ENCODE results near the gene TPCN2.

Gene TPCN2

DNA sequence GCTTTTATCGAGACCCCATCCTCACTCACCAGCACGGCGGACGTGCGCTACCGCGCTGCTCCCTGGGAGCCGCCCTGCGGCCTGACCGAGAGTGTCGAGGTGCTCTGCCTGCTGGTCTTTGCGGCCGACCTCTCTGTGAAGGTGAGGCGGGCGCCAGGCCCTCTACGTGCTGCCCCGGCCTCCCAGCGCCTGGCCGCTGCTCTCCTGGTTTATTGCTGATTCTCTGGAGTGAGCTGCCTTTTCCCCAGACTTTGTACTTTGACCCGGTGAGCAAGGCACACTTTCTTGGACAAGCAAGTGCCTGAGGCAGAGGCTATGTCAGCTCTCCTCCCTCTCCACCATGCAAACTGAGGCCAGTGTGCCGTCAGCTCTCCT is 6.5 kb downstream of the TPCN2 start:
- no peak overlapping the region for H3K9ac ChIP-seq (ENCODE audit: low read length)
- no peak overlapping the region for H3K4me3 ChIP-seq (ENCODE audit: low read depth in 1 of 2, low read length in 2 of 2)
- no peak overlapping the region for H3K27ac ChIP-seq (ENCODE audit: low read depth, low read length)
- peaks cover 56% of the 10 kb centered on the region for H3K4me1 ChIP-seq (ENCODE audit: insufficient read depth, low read length)
- H3K36me3 ChIP-seq (ENCODE audit: insufficient read depth, low read length) = peaks cover 46% of the 10 kb centered on the region
- no peaks in the 10 kb centered on the region for H3K27me3 ChIP-seq (ENCODE audit: control insufficient read depth in 1 of 2, insufficient read depth in 2 of 2, low read length in 2 of 2)
- no peaks in the 10 kb centered on the region for H3K9me3 ChIP-seq (ENCODE audit: low read length)

GRCh38 chr11:69055598-69056516 is 7.1 kb downstream of the TPCN2 start:
- no peak overlapping the region for H3K27ac ChIP-seq (ENCODE audit: low read depth, low read length)
- no peaks in the 10 kb centered on the region for H3K27me3 ChIP-seq (ENCODE audit: control insufficient read depth in 1 of 2, insufficient read depth in 2 of 2, low read length in 2 of 2)
- H3K4me3 ChIP-seq (ENCODE audit: low read depth in 1 of 2, low read length in 2 of 2) = no peak overlapping the region
- no peaks in the 10 kb centered on the region for H3K9me3 ChIP-seq (ENCODE audit: low read length)
- H3K36me3 ChIP-seq (ENCODE audit: insufficient read depth, low read length) = peaks cover 52% of the 10 kb centered on the region
- peaks cover 54% of the 10 kb centered on the region for H3K4me1 ChIP-seq (ENCODE audit: insufficient read depth, low read length)
- H3K9ac ChIP-seq (ENCODE audit: low read length) = no peak overlapping the region

- Histone ChIP-seq H3K9ac (ENCODE audit: low read length) (no peak overlapping the region), H3K27ac (ENCODE audit: low read depth, low read length) (no peak overlapping the region), H3K4me3 (ENCODE audit: low read depth in 1 of 2, low read length in 2 of 2) (no peak overlapping the region), H3K4me1 (ENCODE audit: insufficient read depth, low read length) (peaks cover 40% of the 10 kb centered on the region), H3K27me3 (ENCODE audit: control insufficient read depth in 1 of 2, insufficient read depth in 2 of 2, low read length in 2 of 2) (no peaks in the 10 kb centered on the region), H3K9me3 (ENCODE audit: low read length) (no peaks in the 10 kb centered on the region), H3K36me3 (ENCODE audit: insufficient read depth, low read length) (peaks cover 64% of the 10 kb centered on the region)
Observed at GRCh38 chr11:69057236-69057635, 8.5 kb downstream of the TPCN2 start.

DNA sequence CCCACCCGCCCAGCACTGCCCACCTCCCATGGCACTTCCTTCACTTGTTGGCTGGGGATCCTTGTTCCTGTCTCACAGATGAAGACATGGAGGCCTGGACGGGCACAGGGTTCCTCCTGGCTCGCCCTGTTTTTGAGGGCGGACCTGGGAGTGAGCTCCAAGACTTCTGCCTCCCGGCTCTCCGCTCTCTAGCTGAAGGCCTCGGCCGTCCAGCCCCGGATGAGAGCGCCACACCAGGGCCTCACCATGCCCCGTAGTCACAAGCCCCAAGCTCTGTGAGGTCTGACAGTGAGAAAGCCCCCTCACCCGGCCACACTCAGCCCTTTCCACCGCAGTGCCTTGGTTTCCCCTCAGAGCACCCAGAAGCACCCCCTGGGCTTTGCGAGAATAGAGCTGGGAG is 9.1 kb downstream of the TPCN2 start:
- no peak overlapping the region for H3K9ac ChIP-seq (ENCODE audit: low read length)
- no peaks in the 10 kb centered on the region for H3K27me3 ChIP-seq (ENCODE audit: control insufficient read depth in 1 of 2, insufficient read depth in 2 of 2, low read length in 2 of 2)
- peaks cover 34% of the 10 kb centered on the region for H3K4me1 ChIP-seq (ENCODE audit: insufficient read depth, low read length)
- no peaks in the 10 kb centered on the region for H3K9me3 ChIP-seq (ENCODE audit: low read length)
- H3K36me3 ChIP-seq (ENCODE audit: insufficient read depth, low read length) = peaks cover 69% of the 10 kb centered on the region
- no peak overlapping the region for H3K4me3 ChIP-seq (ENCODE audit: low read depth in 1 of 2, low read length in 2 of 2)
- H3K27ac ChIP-seq (ENCODE audit: low read depth, low read length) = no peak overlapping the region

GRCh38 chr11:69058511-69059270 is 10.0 kb downstream of the TPCN2 start:
- Histone ChIP-seq H3K9ac (ENCODE audit: low read length) (no peak overlapping the region), H3K4me3 (ENCODE audit: low read depth in 1 of 2, low read length in 2 of 2) (no peak overlapping the region), H3K9me3 (ENCODE audit: low read length) (no peaks in the 10 kb centered on the region), H3K4me1 (ENCODE audit: insufficient read depth, low read length) (peaks cover 27% of the 10 kb centered on the region), H3K27me3 (ENCODE audit: control insufficient read depth in 1 of 2, insufficient read depth in 2 of 2, low read length in 2 of 2) (no peaks in the 10 kb centered on the region), H3K36me3 (ENCODE audit: insufficient read depth, low read length) (peaks cover 76% of the 10 kb centered on the region), H3K27ac (ENCODE audit: low read depth, low read length) (no peak overlapping the region)

DNA sequence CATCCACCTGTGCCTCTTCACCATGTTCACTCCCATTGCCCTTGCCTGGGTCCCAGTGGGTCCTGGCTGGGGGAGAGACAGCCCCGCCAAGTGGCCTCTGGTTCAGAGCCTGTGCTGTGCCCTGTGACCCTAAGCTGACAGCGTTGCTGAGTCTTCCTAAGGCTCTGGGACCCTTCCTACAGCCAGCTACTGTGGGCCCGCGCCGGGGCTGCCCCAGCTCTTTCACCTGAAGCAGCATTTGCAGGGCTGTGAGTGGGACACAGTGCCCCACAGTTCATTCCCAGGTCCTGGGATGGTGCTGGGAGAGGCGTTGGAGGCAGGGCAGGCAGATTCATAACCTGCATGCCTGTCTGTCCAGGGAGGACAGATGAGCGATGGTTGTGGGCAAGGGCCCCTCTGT is 10.7 kb downstream of the TPCN2 start:
- peaks cover 71% of the 10 kb centered on the region for H3K36me3 ChIP-seq (ENCODE audit: insufficient read depth, low read length)

DNA sequence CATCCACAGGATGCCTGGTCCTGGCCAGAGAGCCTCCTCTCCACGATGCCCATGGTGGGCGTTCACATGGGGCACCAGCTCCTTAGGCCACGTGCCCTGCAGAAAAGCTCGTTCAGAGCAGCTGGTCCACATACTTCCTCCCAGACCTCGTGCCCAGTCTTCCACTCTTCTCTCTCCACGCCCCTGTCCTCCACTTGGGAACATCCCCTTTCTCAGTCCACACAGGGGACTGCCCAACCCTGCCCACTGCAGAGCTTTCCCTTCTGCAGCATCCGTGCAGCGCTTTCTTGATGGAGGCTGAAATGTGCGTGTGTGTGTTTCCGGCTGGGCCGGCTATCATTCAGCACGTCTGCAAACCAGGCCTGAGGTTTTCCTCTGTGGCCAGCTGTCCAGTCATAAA is 11.3 kb downstream of the TPCN2 start:
- Histone ChIP-seq H3K4me1 (ENCODE audit: insufficient read depth, low read length) (peaks cover 28% of the 10 kb centered on the region), H3K9ac (ENCODE audit: low read length) (no peak overlapping the region), H3K36me3 (ENCODE audit: insufficient read depth, low read length) (peaks cover 68% of the 10 kb centered on the region), H3K27ac (ENCODE audit: low read depth, low read length) (no peak overlapping the region), H3K9me3 (ENCODE audit: low read length) (no peaks in the 10 kb centered on the region), H3K4me3 (ENCODE audit: low read depth in 1 of 2, low read length in 2 of 2) (no peak overlapping the region), H3K27me3 (ENCODE audit: control insufficient read depth in 1 of 2, insufficient read depth in 2 of 2, low read length in 2 of 2) (no peaks in the 10 kb centered on the region)

More for the DNA sequence above, 10.7 kb downstream of the TPCN2 start:
- no peak overlapping the region for H3K27ac ChIP-seq (ENCODE audit: low read depth, low read length)
- H3K9ac ChIP-seq (ENCODE audit: low read length) = no peak overlapping the region
- no peak overlapping the region for H3K4me3 ChIP-seq (ENCODE audit: low read depth in 1 of 2, low read length in 2 of 2)
- H3K9me3 ChIP-seq (ENCODE audit: low read length) = no peaks in the 10 kb centered on the region
- no peaks in the 10 kb centered on the region for H3K27me3 ChIP-seq (ENCODE audit: control insufficient read depth in 1 of 2, insufficient read depth in 2 of 2, low read length in 2 of 2)
- H3K4me1 ChIP-seq (ENCODE audit: insufficient read depth, low read length) = peaks cover 22% of the 10 kb centered on the region

DNA sequence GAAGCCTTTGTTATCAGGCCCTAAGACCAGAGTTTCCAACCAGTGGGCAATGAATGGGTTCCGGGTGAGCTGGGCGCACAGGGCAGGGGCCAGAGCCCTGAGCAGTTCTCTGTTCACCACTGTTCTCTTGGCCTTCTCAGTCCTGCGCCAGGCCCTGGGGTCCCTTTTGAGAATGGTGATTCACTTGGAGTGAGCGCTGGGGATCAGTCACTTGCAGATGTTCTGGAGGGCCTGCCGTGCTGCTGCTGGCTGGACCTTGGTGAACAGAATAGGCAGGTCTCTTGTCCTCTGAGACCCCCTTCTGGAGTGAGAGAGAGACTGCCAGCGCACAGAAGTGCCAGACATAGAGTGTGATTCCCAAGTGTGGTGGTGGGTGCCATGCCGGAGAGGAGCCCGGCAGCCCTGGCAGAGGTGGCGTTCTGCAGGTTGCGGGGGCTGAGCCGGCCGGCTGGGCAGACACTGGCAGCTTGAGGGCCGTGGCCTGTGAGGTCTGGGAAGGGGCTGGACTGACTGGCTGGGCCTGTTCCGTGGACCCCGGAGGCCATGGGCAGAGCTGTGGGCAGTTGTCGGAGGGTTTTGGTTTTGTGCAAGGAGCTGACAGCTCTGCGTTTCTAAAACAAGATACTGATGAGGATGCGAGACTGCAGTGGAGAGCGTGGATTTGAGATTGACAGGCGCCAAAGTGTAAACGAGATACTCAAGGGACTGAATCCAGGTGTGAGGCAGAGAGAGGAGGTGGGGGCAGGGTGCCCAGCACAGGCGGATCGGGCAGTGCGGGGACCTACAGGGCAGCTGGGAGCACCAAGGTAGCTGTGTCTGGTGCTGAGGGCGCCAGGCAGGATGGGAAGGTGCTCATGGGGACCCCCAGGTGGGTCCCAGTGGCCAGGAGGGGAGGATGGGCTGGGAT is 12.3 kb downstream of the TPCN2 start:
- Histone ChIP-seq H3K9me3 (ENCODE audit: low read length) (no peaks in the 10 kb centered on the region), H3K9ac (ENCODE audit: low read length) (no peak overlapping the region), H3K27me3 (ENCODE audit: control insufficient read depth in 1 of 2, insufficient read depth in 2 of 2, low read length in 2 of 2) (no peaks in the 10 kb centered on the region), H3K4me1 (ENCODE audit: insufficient read depth, low read length) (peaks cover 29% of the 10 kb centered on the region), H3K36me3 (ENCODE audit: insufficient read depth, low read length) (peaks cover 68% of the 10 kb centered on the region), H3K4me3 (ENCODE audit: low read depth in 1 of 2, low read length in 2 of 2) (no peak overlapping the region), H3K27ac (ENCODE audit: low read depth, low read length) (no peak overlapping the region)

DNA sequence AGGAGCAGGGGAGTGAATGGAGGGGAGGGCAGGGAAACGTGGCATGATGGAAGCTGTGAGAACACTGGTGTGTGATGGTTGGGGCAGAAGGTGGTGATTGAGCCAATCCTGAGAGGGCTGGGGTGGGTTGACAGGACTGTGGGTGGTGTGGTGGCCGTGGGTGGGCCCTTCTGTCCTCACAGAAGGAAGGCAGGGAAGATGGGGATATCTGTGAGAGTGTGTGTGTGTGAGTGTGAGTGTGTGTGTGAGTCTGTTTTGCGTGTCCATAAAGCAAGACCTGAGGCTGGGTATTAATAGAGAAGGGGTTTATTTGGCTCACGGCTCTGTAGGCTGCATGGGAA is 13.0 kb downstream of the TPCN2 start:
- peaks cover 68% of the 10 kb centered on the region for H3K36me3 ChIP-seq (ENCODE audit: insufficient read depth, low read length)
- H3K4me1 ChIP-seq (ENCODE audit: insufficient read depth, low read length) = peaks cover 30% of the 10 kb centered on the region

GRCh38 chr11:69062169-69062855 is 13.6 kb downstream of the TPCN2 start:
- Histone ChIP-seq H3K4me1 (ENCODE audit: insufficient read depth, low read length) (peaks cover 30% of the 10 kb centered on the region), H3K4me3 (ENCODE audit: low read depth in 1 of 2, low read length in 2 of 2) (no peak overlapping the region), H3K9ac (ENCODE audit: low read length) (no peak overlapping the region), H3K27ac (ENCODE audit: low read depth, low read length) (no peak overlapping the region), H3K27me3 (ENCODE audit: control insufficient read depth in 1 of 2, insufficient read depth in 2 of 2, low read length in 2 of 2) (no peaks in the 10 kb centered on the region), H3K36me3 (ENCODE audit: insufficient read depth, low read length) (peaks cover 68% of the 10 kb centered on the region), H3K9me3 (ENCODE audit: low read length) (no peaks in the 10 kb centered on the region)

More for the DNA sequence above, 13.0 kb downstream of the TPCN2 start:
- Histone ChIP-seq H3K4me3 (ENCODE audit: low read depth in 1 of 2, low read length in 2 of 2) (no peak overlapping the region), H3K9ac (ENCODE audit: low read length) (no peak overlapping the region), H3K27ac (ENCODE audit: low read depth, low read length) (no peak overlapping the region), H3K9me3 (ENCODE audit: low read length) (no peaks in the 10 kb centered on the region), H3K27me3 (ENCODE audit: control insufficient read depth in 1 of 2, insufficient read depth in 2 of 2, low read length in 2 of 2) (no peaks in the 10 kb centered on the region)

Measured in muscle layer of colon (tissue), 2 donors.